ENCODE results near the gene EXO1.

- TF ChIP-seq CTCF (IDR thresholded peaks at IDR 0.05) (no peak), POLR2A (IDR thresholded peaks at IDR 0.05) (no peak)
Observed at GRCh38 chr1:241813768-241814320, 34.2 kb upstream of the EXO1 start.
